NB4 (cell line): ENCODE data around the gene ALG10B.
"Not testable (repeated sequence)": the region's sequence is repeated elsewhere in the genome, so short reads cannot be mapped to it uniquely, and the experiment has no call there.

Experiments
- DNase-seq: peaks from one replicate; pipeline ENCODE4 v3.0.0; 2010; ENCODE audit warnings: low read depth
- H3K4me3 ChIP-seq: one replicate; pipeline ENCODE4 v1.5.1; 2011; ENCODE audit warnings: mild to moderate bottlenecking, low read depth, low read length, moderate library complexity
- MYC ChIP-seq: IDR thresholded peaks from 2 replicates; pipeline ENCODE4 v1.6.1; 2011; ENCODE audit warnings: low read depth, low read length
- POLR2A ChIP-seq: IDR thresholded peaks from 2 replicates; pipeline ENCODE4 v1.6.1; 2011; ENCODE audit warnings: mild to moderate bottlenecking; ENCODE audit not compliant: insufficient read length; ENCODE audit errors: extremely low read depth
- TF ChIP-seq, protein P1 (sequence below): IDR thresholded peaks from one replicate; pipeline ENCODE4 v1.5.1; 2012; ENCODE audit warnings: low read depth, low read length
- TF ChIP-seq, protein P2 (sequence below): IDR thresholded peaks from 2 replicates; pipeline ENCODE4 v1.6.1; 2011; ENCODE audit warnings: low read depth, low read length

Gene ALG10B

DNA sequence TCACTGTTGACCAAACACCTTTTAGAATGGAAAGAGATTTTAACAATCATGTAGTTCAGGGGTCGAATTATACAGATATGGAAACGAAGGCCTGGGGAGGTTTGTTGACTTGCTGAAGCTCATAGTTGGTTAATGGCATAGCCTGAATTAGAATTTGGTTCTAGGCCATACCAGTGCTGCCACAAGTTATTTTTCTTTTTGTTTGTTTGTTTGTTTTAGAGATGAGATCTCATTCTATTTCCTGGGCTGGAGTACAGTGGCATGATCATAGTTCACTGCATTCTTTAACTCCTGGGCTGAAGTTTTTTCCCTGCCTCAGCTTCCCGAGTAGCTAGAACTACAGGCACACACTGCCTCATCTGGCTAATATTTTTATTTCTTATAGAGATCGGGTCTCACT, 25.4 kb upstream of the ALG10B start:
- TF ChIP-seq, protein P1, sequence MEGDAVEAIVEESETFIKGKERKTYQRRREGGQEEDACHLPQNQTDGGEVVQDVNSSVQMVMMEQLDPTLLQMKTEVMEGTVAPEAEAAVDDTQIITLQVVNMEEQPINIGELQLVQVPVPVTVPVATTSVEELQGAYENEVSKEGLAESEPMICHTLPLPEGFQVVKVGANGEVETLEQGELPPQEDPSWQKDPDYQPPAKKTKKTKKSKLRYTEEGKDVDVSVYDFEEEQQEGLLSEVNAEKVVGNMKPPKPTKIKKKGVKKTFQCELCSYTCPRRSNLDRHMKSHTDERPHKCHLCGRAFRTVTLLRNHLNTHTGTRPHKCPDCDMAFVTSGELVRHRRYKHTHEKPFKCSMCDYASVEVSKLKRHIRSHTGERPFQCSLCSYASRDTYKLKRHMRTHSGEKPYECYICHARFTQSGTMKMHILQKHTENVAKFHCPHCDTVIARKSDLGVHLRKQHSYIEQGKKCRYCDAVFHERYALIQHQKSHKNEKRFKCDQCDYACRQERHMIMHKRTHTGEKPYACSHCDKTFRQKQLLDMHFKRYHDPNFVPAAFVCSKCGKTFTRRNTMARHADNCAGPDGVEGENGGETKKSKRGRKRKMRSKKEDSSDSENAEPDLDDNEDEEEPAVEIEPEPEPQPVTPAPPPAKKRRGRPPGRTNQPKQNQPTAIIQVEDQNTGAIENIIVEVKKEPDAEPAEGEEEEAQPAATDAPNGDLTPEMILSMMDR, result no peak
- no peak for TF ChIP-seq MYC
- TF ChIP-seq, protein P2, sequence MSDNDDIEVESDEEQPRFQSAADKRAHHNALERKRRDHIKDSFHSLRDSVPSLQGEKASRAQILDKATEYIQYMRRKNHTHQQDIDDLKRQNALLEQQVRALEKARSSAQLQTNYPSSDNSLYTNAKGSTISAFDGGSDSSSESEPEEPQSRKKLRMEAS, result no peak
- TF ChIP-seq POLR2A, result no peak
- no peak for DNase-seq
- H3K4me3 ChIP-seq, result no peak overlapping the region

DNA sequence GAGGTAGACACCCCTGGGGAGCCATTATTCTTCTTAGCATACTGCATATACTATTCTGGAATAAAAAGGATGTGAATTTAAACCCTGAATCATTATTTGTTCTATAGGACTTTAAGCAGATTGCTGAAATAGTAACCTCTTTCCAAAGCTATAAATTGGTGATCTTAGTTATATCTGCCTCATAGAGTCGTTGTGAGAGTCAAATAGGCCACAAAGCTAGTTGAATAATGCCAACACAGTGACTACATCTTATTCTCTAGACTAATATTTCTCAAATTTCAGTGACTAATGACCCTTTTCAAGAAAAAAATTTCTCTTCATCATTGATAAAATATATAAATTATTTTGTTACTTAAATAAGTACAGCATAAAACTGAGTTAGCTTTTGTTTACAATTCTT, 13.6 kb upstream of the ALG10B start:
- DNase-seq, H3K4me3 ChIP-seq: not testable (repeated sequence)

DNA sequence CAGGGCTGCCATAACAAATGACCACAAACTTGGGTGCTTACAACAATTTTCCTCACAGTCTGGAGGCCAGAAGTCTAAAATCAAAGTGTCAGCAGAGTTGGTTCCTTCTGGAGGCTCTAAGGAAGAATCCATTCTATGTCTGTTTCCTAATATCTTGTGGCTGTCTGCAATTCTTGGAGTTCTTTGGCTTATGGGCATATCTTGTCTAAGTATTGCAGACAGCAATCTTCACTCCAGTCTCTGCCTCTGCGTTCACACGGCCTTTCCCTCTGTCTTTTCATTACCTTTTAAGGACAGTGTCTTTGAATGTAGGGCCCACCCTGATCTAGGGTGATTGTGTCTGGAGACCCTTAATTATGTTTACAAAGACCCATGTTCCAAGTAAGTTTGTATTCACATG, 5.4 kb downstream of the ALG10B start:
- DNase-seq, H3K4me3 ChIP-seq: not testable (repeated sequence)

DNA sequence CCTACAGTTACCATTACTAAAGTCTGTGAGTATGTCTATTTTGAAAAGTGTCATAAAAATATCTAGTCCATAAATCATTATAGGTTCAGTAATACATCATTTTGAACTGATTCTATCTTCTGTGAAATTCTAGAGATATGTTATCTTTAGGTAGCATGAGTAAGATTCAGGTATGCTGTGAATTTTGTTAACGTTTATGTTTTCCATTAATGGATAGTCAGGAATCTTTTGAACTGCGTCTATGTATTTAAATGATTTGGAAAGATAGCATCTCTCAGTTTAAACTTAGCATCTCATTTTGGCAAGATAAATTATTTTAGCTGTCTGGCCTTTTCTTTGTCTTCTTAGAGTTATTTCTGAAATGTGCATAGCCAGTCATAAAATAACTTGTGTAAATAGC, 8.3 kb downstream of the ALG10B start:
- no peak for DNase-seq
- no peak for TF ChIP-seq MYC
- TF ChIP-seq POLR2A, result no peak
- TF ChIP-seq, protein P1, result no peak
- TF ChIP-seq, protein P2, result no peak
- no peak overlapping the region for H3K4me3 ChIP-seq

DNA sequence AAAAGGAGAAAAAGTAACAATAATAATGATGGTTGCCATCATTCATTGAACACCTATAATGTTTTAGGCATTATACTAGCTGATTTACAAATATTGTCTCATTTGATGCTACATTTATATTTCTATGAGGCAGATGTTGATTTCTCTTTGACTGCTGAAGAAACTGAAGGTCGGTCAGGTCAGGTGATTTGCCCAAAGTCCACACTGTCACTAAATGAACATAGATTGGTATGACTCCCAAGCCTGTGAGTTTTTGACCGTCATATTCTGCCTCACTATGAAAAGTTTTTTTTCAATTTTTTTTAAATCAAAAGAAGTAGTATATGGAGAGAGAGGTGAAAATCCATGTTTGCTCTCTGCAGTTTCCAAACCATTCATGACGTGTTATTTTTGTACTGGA, 10.8 kb downstream of the ALG10B start:
- DNase-seq, result no peak
- TF ChIP-seq, protein P1, result no peak
- no peak for TF ChIP-seq POLR2A
- H3K4me3 ChIP-seq, result no peak overlapping the region

DNA sequence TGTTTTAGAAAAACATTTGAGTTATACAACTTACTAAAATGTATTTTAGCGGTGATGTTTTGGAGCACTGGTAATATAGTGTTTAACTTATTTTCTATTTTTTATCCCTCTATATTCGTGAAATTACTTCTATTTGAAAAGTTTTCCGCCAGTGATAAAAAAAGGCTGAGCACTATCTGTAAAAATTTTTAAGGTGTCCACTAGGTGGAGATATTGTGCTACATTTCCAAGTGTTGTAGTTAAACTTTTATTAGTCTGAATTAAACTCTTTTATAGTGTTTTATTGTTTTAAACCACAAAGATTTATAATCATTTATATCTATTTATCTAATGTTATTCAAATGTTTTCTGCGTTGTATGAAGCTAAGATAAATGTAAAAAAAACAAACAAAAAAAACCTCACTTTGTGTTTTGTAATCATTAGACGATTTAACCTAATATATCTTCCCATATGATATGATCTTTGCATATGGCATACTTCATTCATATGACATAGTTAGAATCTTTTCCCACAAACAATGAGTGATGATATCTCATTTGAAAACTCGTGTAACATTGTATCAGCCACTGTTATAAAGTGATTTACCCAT, 11.8 kb downstream of the ALG10B start:
- TF ChIP-seq POLR2A (no peak), MYC (no peak)
- TF ChIP-seq, protein P1, result peak; percentile 22
- peak; percentile 39 for DNase-seq
- no peak overlapping the region for H3K4me3 ChIP-seq

DNA sequence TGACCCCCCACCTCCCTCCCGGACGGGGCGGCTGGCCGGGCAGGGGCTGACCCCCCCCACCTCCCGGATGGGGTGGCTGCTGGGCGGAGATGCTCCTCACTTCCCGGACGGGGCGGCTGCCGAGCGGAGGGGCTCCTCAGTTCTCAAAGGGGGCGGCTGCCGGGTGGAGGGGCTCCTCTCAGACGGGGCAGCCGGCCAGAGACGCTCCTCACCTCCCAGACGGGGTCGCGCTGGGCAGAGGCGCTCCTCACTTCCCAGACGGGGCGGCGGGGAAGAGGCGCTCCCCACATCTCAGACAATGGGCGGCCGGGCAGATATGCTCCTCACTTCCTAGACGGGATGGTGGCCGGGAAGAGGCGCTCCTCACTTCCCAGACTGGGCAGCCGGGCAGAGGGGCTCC, 13.8 kb downstream of the ALG10B start:
- not testable (repeated sequence) for H3K4me3 ChIP-seq, DNase-seq

DNA sequence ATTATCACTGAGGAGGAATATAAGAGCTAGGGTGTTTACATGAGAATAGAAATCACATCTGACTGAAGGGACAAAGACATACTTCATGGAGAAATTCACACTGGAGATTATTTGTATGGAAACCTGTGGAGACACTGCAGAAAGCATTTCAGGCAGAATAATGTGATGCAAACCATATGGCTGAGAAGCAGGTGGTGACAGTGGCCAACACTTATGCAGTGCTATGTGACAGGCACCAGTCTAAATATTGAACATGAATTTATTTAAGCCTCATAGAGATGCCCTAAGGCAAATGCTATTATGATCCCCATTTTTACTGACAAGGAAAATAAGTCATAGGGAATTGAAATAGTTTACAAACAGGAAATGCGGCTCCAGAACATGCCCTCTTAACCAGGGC, 16.2 kb downstream of the ALG10B start:
- DNase-seq, result no peak
- TF ChIP-seq, protein P1, result no peak
- TF ChIP-seq POLR2A (no peak), MYC (no peak)
- TF ChIP-seq, protein P2, result no peak
- no peak overlapping the region for H3K4me3 ChIP-seq
